Muscle layer of duodenum (tissue), 2 donors: ENCODE measurements around the gene PLK5.
A peak's percentile ranks its signal among the peaks of the same experiment; 100 is the strongest.

Source experiments
- H3K27ac ChIP-seq: one replicate; pipeline ENCODE4 v1.7.0; 2013; ENCODE audit warnings: mild to moderate bottlenecking, low read length
- H3K27me3 ChIP-seq: one replicate; pipeline ENCODE4 v1.7.0; 2013; ENCODE audit warnings: low read depth, mild to moderate bottlenecking, control low read depth, low read length
- H3K36me3 ChIP-seq, 2 donors: one replicate each; pipeline ENCODE4 v1.7.0; 2013; ENCODE audit warnings: low read length in 2 of 2, control low read depth in 1 of 2, mild to moderate bottlenecking in 1 of 2; ENCODE audit not compliant: insufficient read depth in 2 of 2, control insufficient read depth in 1 of 2
- H3K4me1 ChIP-seq, 2 donors: one replicate each; pipeline ENCODE4 v1.7.0; 2013; ENCODE audit warnings: low read length in 2 of 2, mild to moderate bottlenecking in 2 of 2, control low read depth in 1 of 2, moderate library complexity in 1 of 2; ENCODE audit not compliant: insufficient read depth in 2 of 2, control insufficient read depth in 1 of 2
- H3K4me3 ChIP-seq, 2 donors: one replicate each; pipeline ENCODE4 v1.7.0; 2013; ENCODE audit warnings: low read length in 2 of 2, low read depth in 1 of 2, mild to moderate bottlenecking in 1 of 2
- H3K9me3 ChIP-seq, 2 donors: one replicate each; pipeline ENCODE4 v1.7.0; 2013; ENCODE audit warnings: low read length in 2 of 2, control low read depth in 1 of 2, mild to moderate bottlenecking in 1 of 2; ENCODE audit not compliant: control insufficient read depth in 1 of 2
- donor health status: healthy.

PLK5 gene

DNA sequence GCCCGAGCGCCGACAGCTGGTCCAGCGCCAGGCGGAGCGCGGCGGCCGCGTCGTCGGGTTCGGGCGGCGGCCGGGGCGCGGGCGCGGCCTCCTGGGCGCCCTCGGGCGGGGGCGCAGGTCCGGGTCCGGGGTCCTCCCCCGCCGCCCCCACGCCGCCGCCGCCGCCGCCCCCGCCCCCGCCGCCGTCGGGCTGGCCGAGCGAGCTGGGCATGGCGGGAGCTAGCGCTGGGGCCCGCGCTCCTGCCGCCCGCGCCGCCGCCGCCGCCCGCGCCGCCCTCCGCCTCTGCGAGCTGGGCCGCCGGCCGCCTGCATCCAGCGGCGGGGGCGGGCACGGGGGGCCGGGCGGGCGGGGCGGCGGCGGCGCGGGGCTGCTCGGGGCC lies 44.0 kb downstream of the PLK5 start:
- Histone ChIP-seq H3K27me3 (no peaks in the 10 kb centered on the region), H3K9me3 (no peaks in the 10 kb centered on the region), H3K27ac (no peak overlapping the region), H3K4me3 (no peak overlapping the region), H3K4me1 (peaks cover 0 to 13% of the 10 kb centered on the region in 2 donors), H3K36me3 (no peaks in the 10 kb centered on the region)

DNA sequence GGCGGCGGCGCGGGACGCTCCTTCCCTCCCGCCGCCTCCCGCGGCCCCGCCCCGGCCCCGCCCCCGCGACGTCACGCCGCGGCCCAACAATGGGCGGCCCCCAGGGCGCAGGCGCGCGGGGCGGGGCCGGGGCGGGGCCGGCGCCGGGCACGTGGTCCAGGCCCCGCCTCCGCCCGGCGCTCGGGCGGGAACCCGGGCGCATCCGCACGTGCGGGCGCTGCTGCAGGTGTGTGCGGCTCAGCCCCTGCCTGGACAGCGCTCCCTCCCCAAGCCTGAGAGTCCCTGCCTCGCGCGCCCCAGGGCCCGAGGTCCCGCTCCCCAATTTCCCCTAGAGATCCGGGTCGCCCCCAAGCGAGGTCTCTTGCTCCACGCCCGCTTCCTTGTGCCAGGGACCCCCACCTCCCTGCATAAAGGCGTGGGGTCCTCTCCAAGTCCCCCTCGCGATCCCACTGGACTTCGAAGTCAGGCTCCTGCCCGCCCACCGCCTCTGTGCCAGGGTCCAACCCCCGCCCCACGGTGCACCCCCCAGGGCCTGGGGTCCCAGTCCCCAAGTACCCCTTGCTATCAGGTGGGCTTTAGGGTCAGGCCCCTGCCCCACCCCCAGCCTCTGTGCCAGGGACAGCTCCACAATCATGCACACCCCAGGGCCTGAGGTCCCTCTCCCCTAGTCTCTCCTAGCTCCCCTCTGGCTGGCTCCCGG lies 44.6 kb downstream of the PLK5 start, which contains the start of gene MEX3D:
MEX3D (minus strand) TSS at position 6 of the 700 bp plus-strand sequence. CDS start 267 bp downstream, outside the sequence.
- peak within 1 kb of the TSS in 1 of 2 donors; percentile 76 for H3K4me3 ChIP-seq
- H3K27ac ChIP-seq = no peak within 1 kb of the TSS

DNA sequence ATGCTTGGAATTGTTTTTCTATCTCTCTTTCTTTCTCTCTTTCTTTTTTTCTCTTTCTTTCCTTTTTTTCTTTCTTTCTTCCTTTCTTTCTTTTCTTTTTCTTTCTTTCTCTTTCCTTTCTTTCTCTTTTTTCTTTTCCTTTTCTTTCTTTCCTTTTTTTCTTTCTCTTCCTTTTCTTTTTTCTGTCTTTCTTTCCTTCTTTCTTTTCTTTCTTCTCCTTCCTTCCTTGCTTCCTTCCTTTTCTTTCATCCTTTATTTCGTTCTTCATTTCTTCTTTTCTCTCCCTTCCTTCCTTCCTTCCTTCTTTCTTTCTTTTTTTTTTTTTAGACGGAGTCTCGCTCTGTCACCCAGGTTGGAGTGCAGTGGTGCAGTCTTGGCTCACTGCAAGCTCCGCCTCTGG lies 46.1 kb downstream of the PLK5 start:
- Histone ChIP-seq H3K4me3 (no peak overlapping the region), H3K9me3 (no peaks in the 10 kb centered on the region), H3K36me3 (no peaks in the 10 kb centered on the region), H3K4me1 (peaks cover 0 to 13% of the 10 kb centered on the region in 2 donors), H3K27me3 (no peaks in the 10 kb centered on the region), H3K27ac (no peak overlapping the region)

More for the DNA sequence above, 44.6 kb downstream of the PLK5 start, which contains the start of gene MEX3D:
- Histone ChIP-seq H3K4me1 (peaks cover 0 to 13% of the 10 kb centered on the region in 2 donors), H3K27me3 (no peaks in the 10 kb centered on the region), H3K36me3 (no peaks in the 10 kb centered on the region), H3K9me3 (no peaks in the 10 kb centered on the region)

DNA sequence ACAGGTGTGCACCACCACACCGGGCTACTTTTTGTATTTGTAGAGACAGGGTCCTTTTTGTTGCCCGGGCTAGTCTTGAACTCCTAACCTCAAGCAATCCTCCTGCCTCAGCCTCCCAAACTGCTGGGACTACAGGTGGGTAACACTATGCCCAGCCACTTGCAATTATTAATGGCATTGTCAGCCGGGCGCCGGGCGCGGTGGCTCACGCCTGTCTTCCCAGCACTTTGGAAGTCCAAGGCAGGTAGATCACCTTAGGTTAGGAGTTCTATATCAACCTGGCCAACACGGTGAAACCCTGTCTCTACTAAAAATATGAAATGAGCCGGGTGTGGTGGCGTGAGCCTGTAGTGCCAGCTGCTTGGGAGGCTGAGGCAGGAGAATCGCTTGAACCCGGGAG lies 47.0 kb downstream of the PLK5 start:
- no peak overlapping the region for H3K27ac ChIP-seq
- no peaks in the 10 kb centered on the region for H3K36me3 ChIP-seq
- H3K4me1 ChIP-seq = peaks cover 0 to 9% of the 10 kb centered on the region in 2 donors
- no peak overlapping the region for H3K4me3 ChIP-seq
- H3K27me3 ChIP-seq = no peaks in the 10 kb centered on the region
- no peaks in the 10 kb centered on the region for H3K9me3 ChIP-seq

DNA sequence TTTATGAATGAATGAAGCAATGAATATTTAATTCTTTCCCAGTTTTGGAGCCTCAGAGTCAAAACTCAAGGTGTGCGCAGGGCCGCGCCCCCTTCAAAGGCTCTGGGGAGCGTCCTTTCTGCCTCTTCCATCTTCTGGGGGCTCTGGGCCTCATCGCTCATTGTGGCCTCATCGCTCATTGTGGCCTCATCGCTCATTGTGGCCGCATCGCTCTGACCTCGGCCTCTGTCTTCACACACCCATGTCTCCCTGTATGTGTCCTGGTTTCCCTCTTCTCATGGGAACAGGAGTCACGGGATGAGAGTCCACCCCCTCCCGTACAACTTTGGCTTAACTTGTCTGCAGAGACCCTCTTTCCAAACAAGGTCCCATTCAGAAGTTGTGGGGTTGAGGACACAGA lies 47.5 kb downstream of the PLK5 start:
- no peaks in the 10 kb centered on the region for H3K9me3 ChIP-seq
- H3K4me1 ChIP-seq = peaks cover 0 to 4% of the 10 kb centered on the region in 2 donors
- H3K27ac ChIP-seq = no peak overlapping the region
- H3K36me3 ChIP-seq = peaks cover 0 to 2% of the 10 kb centered on the region in 2 donors
- H3K4me3 ChIP-seq = no peak overlapping the region
- no peaks in the 10 kb centered on the region for H3K27me3 ChIP-seq

DNA sequence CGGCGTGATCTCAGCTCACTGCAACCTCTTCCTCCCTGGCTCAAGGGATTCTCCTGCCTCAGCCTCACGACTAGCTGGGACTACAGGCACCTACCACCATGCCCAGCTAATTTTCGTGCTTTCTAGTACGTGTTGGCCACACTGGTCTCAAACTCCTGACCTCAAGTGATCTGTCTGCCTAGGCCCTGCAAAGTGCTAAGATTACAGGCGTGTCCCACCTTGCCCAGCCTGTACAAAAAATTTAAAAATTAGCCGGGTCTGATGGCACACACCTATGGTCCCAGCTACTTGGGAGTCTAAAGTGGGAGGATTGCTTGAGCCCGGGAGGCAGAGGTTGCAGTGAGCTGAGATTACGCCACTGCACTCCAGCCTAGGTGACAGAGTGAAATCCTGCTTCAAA lies 48.9 kb downstream of the PLK5 start:
- Histone ChIP-seq H3K36me3 (peaks cover 0 to 17% of the 10 kb centered on the region in 2 donors), H3K27ac (no peak overlapping the region), H3K9me3 (no peaks in the 10 kb centered on the region), H3K27me3 (no peaks in the 10 kb centered on the region), H3K4me3 (no peak overlapping the region), H3K4me1 (peaks cover 0 to 4% of the 10 kb centered on the region in 2 donors)

DNA sequence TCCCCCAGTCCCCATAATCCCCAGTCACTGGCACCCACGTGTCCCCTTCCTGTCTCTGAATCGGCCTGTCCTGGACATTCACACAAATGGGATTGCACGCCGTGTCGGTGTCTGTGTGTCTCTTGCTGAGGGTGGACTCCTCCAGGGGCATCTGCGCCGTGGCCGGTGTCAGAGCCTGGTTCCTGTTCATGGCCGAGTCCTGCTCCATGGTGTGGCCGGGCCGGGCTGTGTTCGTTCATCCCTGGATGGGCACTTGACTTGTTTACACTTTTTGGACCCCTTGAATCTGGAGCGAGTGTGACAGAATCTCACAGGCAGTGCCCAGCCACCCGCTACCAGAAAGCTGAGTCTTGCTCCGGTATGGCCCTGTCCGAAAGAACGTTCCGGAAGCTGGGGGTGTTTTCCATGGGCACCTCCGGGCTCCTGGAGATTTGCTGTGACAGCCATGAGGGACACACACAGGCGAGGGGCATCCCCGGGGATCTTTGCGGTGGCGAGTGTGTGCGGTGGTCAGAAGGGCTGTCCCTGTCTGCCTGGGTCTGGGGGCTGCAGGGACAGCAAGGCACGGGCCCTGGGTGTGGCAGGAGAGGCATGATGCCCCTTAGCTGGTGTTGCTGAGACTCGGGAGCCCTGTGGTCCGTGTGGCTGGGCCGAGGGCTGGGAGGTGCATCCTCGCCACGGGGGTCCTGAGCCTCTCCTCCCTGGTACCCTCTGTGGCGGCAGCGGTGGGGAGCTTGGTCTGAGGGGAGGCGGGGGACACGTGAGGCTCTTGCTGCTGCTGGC lies 50.7 kb downstream of the PLK5 start:
- Histone ChIP-seq H3K27ac (no peak overlapping the region), H3K4me1 (no peaks in the 10 kb centered on the region), H3K9me3 (no peaks in the 10 kb centered on the region), H3K4me3 (no peak overlapping the region), H3K27me3 (no peaks in the 10 kb centered on the region), H3K36me3 (peaks cover 0 to 28% of the 10 kb centered on the region in 2 donors)

DNA sequence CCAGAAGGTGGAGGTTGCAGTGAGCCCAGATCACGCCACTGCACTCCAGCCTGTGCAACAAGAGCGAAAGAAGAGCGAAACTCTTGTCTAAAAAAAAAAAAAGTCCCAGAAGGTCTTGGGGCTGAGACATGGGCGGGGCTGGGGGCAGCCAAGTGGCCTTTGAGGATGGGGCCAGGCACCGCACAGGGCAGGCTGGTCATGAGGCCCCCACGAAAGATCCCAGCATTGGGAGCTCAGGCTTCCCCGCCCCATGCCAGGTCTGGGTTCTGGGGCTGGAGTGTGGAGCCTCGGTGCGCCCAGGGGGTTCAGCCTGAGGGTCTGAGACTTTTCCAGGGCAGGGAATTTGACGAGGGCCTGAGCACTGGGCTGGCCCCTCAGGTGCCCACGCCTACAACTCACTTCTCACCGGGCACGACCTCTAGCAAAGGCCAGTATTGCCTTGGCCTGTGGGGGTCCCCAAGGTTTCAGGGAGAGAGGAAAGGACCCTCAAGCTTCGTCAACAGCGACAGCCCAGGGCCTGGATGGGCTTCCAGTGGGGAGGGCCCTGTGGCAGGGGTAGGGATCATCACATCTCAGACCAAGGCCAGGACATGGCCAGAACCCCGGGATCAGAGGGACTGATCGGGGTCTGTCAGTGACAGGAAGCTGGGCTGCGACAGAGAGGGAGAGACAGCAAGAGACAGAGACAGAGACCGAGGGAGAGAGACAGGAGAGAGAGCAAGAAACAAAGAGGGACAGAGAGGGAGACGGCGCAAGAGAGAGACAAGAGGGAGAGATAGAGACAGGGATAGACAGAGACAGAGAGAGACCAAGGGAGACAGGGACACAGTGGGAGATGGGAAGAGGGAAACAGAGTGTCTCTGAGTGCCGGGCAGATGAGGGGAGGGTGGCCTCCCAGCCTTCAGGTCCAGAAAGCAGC lies 51.7 kb downstream of the PLK5 start:
- Histone ChIP-seq H3K4me3 (no peak overlapping the region), H3K4me1 (no peaks in the 10 kb centered on the region), H3K36me3 (peaks cover 6 to 38% of the 10 kb centered on the region in 2 donors), H3K27ac (no peak overlapping the region), H3K9me3 (no peaks in the 10 kb centered on the region), H3K27me3 (no peaks in the 10 kb centered on the region)

DNA sequence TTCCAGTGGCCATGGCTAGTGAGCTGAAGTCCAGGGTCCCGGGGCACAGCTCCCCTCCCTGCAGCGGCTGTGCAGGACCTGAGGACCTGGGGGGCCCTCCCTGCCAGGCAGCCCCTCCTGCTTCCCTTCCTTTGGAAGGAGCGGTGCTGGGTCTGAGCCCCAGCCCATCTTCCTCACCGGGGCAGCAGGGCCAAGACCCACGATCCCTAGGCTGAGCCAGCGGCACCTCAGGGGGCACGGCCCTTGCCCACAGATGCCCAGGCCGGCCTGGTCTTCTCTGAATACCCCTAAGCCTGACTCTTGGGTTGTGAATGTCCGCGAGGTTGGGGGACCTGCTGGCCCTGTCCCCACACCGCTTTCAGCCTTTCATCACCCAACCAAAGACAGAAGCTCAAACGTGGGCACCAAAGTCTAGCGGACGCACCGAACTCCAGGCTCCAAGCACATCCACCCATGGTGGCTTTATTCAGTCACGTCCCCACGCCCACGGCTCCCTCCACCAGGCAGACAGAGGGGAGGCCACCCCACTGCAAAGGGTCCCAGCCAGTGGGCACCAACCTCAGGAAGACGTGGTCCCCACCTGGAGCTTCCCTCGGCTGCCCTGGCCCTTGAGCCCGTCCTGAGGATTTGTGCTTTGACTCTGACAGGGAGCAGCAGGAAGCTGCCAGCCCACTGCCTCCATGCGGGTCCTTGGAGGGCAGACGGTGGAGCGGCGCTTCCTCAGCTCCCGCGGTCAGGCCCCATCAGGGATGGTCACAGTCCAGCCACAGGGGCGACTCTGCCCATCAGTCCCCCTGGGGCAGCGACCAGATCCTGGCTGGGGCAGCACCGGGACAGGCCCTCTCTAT lies 52.6 kb downstream of the PLK5 start:
- H3K27ac ChIP-seq = no peak overlapping the region
- peaks cover 15 to 47% of the 10 kb centered on the region in 2 donors for H3K36me3 ChIP-seq

DNA sequence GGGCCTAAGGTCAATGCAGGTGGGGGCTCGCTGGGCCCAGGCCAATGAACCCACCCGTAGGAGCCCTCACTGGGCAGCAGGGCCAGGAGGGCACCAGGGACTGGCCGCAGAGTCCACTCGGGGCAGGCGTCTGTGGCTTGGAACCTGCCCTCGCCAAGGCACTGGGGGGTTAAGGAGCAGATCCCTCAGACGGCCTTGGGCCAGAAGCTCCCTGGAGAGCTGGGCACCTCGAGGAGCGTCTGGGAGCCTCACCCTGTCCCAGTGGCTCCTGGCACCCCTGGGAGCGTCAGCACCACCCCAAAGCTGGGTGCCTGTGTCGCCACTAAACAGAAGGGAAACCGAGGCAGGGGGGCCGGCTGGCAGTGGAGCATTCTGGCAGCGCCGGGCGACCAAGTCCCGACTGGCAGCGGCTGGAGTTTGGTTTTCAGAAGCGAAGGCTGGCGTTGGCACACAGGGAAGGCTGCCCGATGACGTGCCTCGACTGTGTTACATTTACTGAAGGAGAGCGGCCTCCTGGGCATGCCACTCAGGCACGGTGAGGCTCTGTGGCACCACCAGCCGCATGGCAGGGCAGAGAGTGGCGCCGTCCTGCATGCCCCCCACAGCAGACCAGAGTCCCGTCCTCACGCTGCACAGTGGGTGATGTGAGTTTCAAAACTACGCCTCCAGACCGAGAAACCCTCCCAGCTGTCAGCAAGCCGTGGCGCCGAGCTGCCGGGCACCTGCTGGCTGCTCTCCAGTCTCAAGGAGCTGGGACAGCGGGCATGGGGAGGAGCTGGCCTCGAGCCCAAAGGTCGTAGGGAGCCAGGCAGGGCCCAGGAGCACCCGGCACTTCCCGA lies 53.4 kb downstream of the PLK5 start:
- H3K9me3 ChIP-seq = no peaks in the 10 kb centered on the region
- H3K27me3 ChIP-seq = no peaks in the 10 kb centered on the region
- no peak overlapping the region for H3K4me3 ChIP-seq
- no peaks in the 10 kb centered on the region for H3K4me1 ChIP-seq
- no peak overlapping the region for H3K27ac ChIP-seq
- H3K36me3 ChIP-seq = peaks cover 15 to 54% of the 10 kb centered on the region in 2 donors

More for the DNA sequence above, 52.6 kb downstream of the PLK5 start:
- Histone ChIP-seq H3K4me3 (no peak overlapping the region), H3K9me3 (no peaks in the 10 kb centered on the region), H3K4me1 (no peaks in the 10 kb centered on the region), H3K27me3 (no peaks in the 10 kb centered on the region)
